HG02884 (cell line): ENCODE data around the gene AIG1.
"Not testable (repeated sequence)": the region's sequence is repeated elsewhere in the genome, so short reads cannot be mapped to it uniquely, and the experiment has no call there.

Experiments
- ATAC-seq: cut with Tn5 transposase; IDR thresholded peaks from one replicate; pipeline ENCODE4 v1.9.1; 2021; ENCODE audit warnings: mild to moderate bottlenecking, moderate library complexity; ENCODE audit not compliant: unreplicated experiment

AIG1 gene

GRCh38 chr6:143313163-143313562 is 252.5 kb downstream of the AIG1 start:
- no peak for ATAC-seq

GRCh38 chr6:143321491-143322086 is 260.9 kb downstream of the AIG1 start:
- ATAC-seq: no peak

GRCh38 chr6:143322386-143322785 is 261.7 kb downstream of the AIG1 start:
- no peak for ATAC-seq

GRCh38 chr6:143323729-143324470 is 263.2 kb downstream of the AIG1 start:
- no peak for ATAC-seq

GRCh38 chr6:143325379-143326140 is 264.9 kb downstream of the AIG1 start:
- no peak for ATAC-seq

GRCh38 chr6:143328876-143329275 is 268.2 kb downstream of the AIG1 start:
- ATAC-seq: no peak

- no peak for ATAC-seq
Observed at GRCh38 chr6:143329323-143329722, 268.6 kb downstream of the AIG1 start.

- no peak for ATAC-seq
Observed at GRCh38 chr6:143331362-143331761, 270.7 kb downstream of the AIG1 start.

- ATAC-seq: no peak
Observed at GRCh38 chr6:143332153-143332845, 271.6 kb downstream of the AIG1 start.

GRCh38 chr6:143333081-143333480 is 272.4 kb downstream of the AIG1 start:
- no peak for ATAC-seq

GRCh38 chr6:143333749-143334520 is 273.2 kb downstream of the AIG1 start:
- no peak for ATAC-seq

- ATAC-seq: no peak
Observed at GRCh38 chr6:143335865-143336264, 275.2 kb downstream of the AIG1 start.

- no peak for ATAC-seq
Observed at GRCh38 chr6:143336446-143337152, 275.9 kb downstream of the AIG1 start.

GRCh38 chr6:143337201-143337949 is 276.7 kb downstream of the AIG1 start:
- ATAC-seq: no peak

GRCh38 chr6:143339223-143339622 is 278.5 kb downstream of the AIG1 start:
- no peak for ATAC-seq

GRCh38 chr6:143345477-143345876 is 284.8 kb downstream of the AIG1 start:
- ATAC-seq: not testable (repeated sequence)

GRCh38 chr6:143346004-143346403 is 285.3 kb downstream of the AIG1 start:
- no peak for ATAC-seq

GRCh38 chr6:143348531-143348930 is 287.8 kb downstream of the AIG1 start:
- no peak for ATAC-seq

- no peak for ATAC-seq
Observed at GRCh38 chr6:143349530-143349929, 288.8 kb downstream of the AIG1 start.
